WI38 (cell line): ENCODE results near the gene SHQ1.

Source experiments
- H3K4me3 ChIP-seq: 2 replicates; pipeline ENCODE4 v1.5.1; 2011; ENCODE audit warnings: low read depth, mild to moderate bottlenecking, control low read depth, low read length
- TF ChIP-seq, protein P1 (sequence below): IDR thresholded peaks from 2 replicates; pipeline ENCODE4 v1.5.1; 2012; ENCODE audit warnings: low read depth, mild to moderate bottlenecking, control low read depth, low read length

The SHQ1 gene

DNA sequence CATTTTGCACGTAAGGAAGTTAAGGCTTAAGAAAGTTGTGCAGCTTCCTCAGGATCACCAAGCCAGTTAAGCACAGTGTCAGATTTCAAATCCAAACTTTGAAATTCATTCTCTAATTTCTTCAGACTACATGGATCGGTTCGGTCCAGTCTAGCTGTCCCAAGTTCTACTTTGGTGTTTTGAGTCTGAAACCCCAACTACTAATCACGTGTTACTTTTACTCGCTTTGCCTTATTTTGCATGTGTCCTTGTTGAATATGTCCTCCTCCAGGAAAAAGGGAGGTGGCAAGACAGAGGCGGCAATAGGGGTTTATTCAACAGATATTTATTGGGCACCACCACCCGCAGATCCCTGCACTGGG, 39.1 kb upstream of the SHQ1 start:
- TF ChIP-seq, protein P1, sequence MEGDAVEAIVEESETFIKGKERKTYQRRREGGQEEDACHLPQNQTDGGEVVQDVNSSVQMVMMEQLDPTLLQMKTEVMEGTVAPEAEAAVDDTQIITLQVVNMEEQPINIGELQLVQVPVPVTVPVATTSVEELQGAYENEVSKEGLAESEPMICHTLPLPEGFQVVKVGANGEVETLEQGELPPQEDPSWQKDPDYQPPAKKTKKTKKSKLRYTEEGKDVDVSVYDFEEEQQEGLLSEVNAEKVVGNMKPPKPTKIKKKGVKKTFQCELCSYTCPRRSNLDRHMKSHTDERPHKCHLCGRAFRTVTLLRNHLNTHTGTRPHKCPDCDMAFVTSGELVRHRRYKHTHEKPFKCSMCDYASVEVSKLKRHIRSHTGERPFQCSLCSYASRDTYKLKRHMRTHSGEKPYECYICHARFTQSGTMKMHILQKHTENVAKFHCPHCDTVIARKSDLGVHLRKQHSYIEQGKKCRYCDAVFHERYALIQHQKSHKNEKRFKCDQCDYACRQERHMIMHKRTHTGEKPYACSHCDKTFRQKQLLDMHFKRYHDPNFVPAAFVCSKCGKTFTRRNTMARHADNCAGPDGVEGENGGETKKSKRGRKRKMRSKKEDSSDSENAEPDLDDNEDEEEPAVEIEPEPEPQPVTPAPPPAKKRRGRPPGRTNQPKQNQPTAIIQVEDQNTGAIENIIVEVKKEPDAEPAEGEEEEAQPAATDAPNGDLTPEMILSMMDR, result no peak
- peak overlapping the region; percentile 60 for H3K4me3 ChIP-seq

- H3K4me3 ChIP-seq, result no peak overlapping the region
- TF ChIP-seq, protein P1, result no peak
These were observed 23.9 kb upstream of the SHQ1 start for GRCh38 chr3:72872183-72872582.

GRCh38 chr3:72862314-72863090, 14.3 kb upstream of the SHQ1 start:
- TF ChIP-seq, protein P1, result no peak

DNA sequence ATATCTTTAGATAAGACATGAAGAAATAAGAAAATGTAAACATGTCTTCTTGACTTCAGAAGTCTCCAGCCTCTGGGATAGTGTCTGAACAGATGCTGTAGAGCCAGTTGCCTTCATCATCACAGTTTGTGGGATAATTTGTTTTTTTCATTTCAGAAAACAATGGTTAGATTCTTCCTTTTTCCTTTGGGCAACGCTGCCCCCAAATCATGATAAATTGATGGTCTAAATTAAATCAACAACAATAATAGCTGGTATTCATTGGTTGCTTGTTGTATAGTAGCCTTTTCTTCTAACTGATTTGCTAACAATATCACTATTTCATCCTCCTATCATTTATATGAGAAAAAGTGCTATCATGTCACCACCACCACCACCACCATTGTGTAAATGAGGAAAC, 12.6 kb upstream of the SHQ1 start:
- TF ChIP-seq, protein P1, result no peak
- no peak overlapping the region for H3K4me3 ChIP-seq

More at GRCh38 chr3:72862314-72863090, 14.3 kb upstream of the SHQ1 start:
- no peak overlapping the region for H3K4me3 ChIP-seq

GRCh38 chr3:72860053-72860452, 11.8 kb upstream of the SHQ1 start:
- TF ChIP-seq, protein P1, result no peak
- H3K4me3 ChIP-seq, result no peak overlapping the region

- TF ChIP-seq, protein P1, result no peak
These were observed 6.8 kb upstream of the SHQ1 start for GRCh38 chr3:72855001-72855400.

GRCh38 chr3:72848703-72849081, 447 bp upstream of the SHQ1 start:
- TF ChIP-seq, protein P1, result no peak

More at GRCh38 chr3:72855001-72855400, 6.8 kb upstream of the SHQ1 start:
- H3K4me3 ChIP-seq, result no peak overlapping the region

More at GRCh38 chr3:72848703-72849081, 447 bp upstream of the SHQ1 start:
- peak overlapping the region; percentile 97 for H3K4me3 ChIP-seq
